DND-41 (cell line): Measurements from ENCODE around the gene GAD1.

Experiments used
- ATAC-seq: fragments of 200-7000 bp; cut with Tn5 transposase; 3 replicates; pipeline ENCODE4 v1.9.1; 2021; ENCODE audit warnings: low read depth; ENCODE audit not compliant: insufficient read depth
- DNase-seq: peaks from one replicate; pipeline ENCODE4 v3.0.0-alpha.2; 2020
- H2AFZ ChIP-seq: 2 replicates; pipeline ENCODE4 v1.6.0; 2012; ENCODE audit warnings: low read depth, low read length
- H3K27ac ChIP-seq: 2 replicates; pipeline ENCODE4 v1.5.1; 2012; ENCODE audit warnings: low read length, inconsistent platforms
- H3K27me3 ChIP-seq: fragments of 200-600 bp; sonication (generic); 2 replicates; pipeline ENCODE4 v1.6.0; 2012; ENCODE audit warnings: low read length, mild to moderate bottlenecking, inconsistent platforms; ENCODE audit not compliant: insufficient read depth, poor library complexity
- H3K36me3 ChIP-seq: 2 replicates; pipeline ENCODE4 v1.5.1; 2012; ENCODE audit warnings: low read length, inconsistent platforms; ENCODE audit not compliant: insufficient read depth
- H3K4me1 ChIP-seq: 2 replicates; pipeline ENCODE4 v1.5.1; 2012; ENCODE audit warnings: mild to moderate bottlenecking, low read length; ENCODE audit not compliant: insufficient read depth
- H3K4me2 ChIP-seq: 2 replicates; pipeline ENCODE4 v1.6.0; 2012; ENCODE audit warnings: mild to moderate bottlenecking, moderate library complexity, low read length, inconsistent platforms; ENCODE audit not compliant: insufficient read depth
- H3K4me3 ChIP-seq, 2 experiments: fragments of 200-600 bp in 1 of 2; shearing (Covaris generic) in 1 of 2; 2 replicates each; pipeline ENCODE4 v1.5.1; 2012 to 2016; ENCODE audit warnings: inconsistent platforms in 2 of 2, low read length in 2 of 2, mild to moderate bottlenecking in 2 of 2, low read depth in 1 of 2, moderate library complexity in 1 of 2
- H3K79me2 ChIP-seq: 2 replicates; pipeline ENCODE4 v1.6.0; 2012; ENCODE audit warnings: low read length, inconsistent platforms; ENCODE audit not compliant: insufficient read depth
- H3K9ac ChIP-seq: 2 replicates; pipeline ENCODE4 v1.6.0; 2012; ENCODE audit warnings: low read depth, mild to moderate bottlenecking, inconsistent platforms, low read length, moderate library complexity
- H3K9me3 ChIP-seq: 2 replicates; pipeline ENCODE4 v1.5.1; 2012; ENCODE audit warnings: low read length, moderate library complexity, mild to moderate bottlenecking, inconsistent platforms; ENCODE audit not compliant: insufficient read depth, severe bottlenecking
- H4K20me1 ChIP-seq: 2 replicates; pipeline ENCODE4 v1.6.0; 2012; ENCODE audit warnings: low read length; ENCODE audit not compliant: insufficient read depth
- EZH2 ChIP-seq: IDR thresholded peaks from 3 replicates; pipeline ENCODE4 v1.6.1; 2012; ENCODE audit warnings: borderline replicate concordance, low read depth, mild to moderate bottlenecking, moderate library complexity, low read length, inconsistent platforms; ENCODE audit not compliant: severe bottlenecking
- TF ChIP-seq, protein P1 (sequence below): IDR thresholded peaks from 2 replicates; pipeline ENCODE4 v1.5.1; 2012; ENCODE audit warnings: borderline replicate concordance, low read length, moderate library complexity, mild to moderate bottlenecking; ENCODE audit not compliant: poor library complexity, severe bottlenecking; ENCODE audit errors: extremely low read depth

GAD1 gene

DNA sequence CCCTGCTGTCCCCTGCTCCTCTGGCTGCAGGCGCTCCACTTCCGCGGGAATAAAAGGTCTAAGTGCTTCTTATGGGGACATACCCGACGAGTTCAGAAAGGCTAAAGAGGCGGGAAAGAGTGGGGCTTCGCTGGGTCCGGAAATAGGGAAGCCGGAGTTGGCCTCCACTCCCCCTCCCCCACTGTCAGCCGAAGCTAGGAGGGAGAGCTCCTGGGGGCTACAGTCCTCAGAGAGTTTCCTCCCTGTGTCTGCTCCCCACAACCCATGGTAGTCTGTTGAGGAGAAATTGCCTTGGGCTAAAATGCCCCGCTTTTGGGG lies 7.2 kb downstream of the GAD1 start:
- H3K4me1 ChIP-seq, result no peaks in the 10 kb centered on the region
- no peak overlapping the region for H3K9ac ChIP-seq
- peaks cover 15% of the 10 kb centered on the region for H3K27me3 ChIP-seq
- no peak overlapping the region for H2AFZ ChIP-seq
- H3K27ac ChIP-seq, result no peak overlapping the region
- DNase-seq (no peak), ATAC-seq (no peak)
- no peak for TF ChIP-seq EZH2
- TF ChIP-seq, protein P1, sequence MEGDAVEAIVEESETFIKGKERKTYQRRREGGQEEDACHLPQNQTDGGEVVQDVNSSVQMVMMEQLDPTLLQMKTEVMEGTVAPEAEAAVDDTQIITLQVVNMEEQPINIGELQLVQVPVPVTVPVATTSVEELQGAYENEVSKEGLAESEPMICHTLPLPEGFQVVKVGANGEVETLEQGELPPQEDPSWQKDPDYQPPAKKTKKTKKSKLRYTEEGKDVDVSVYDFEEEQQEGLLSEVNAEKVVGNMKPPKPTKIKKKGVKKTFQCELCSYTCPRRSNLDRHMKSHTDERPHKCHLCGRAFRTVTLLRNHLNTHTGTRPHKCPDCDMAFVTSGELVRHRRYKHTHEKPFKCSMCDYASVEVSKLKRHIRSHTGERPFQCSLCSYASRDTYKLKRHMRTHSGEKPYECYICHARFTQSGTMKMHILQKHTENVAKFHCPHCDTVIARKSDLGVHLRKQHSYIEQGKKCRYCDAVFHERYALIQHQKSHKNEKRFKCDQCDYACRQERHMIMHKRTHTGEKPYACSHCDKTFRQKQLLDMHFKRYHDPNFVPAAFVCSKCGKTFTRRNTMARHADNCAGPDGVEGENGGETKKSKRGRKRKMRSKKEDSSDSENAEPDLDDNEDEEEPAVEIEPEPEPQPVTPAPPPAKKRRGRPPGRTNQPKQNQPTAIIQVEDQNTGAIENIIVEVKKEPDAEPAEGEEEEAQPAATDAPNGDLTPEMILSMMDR, result no peak
- no peaks in the 10 kb centered on the region for H3K36me3 ChIP-seq
- no peak overlapping the region for H3K4me3 ChIP-seq
- no peaks in the 10 kb centered on the region for H3K79me2 ChIP-seq
- H4K20me1 ChIP-seq, result no peaks in the 10 kb centered on the region; the same call in 1 of the 2 replicates
- H3K4me2 ChIP-seq, result no peak overlapping the region
- H3K9me3 ChIP-seq, result no peaks in the 10 kb centered on the region

DNA sequence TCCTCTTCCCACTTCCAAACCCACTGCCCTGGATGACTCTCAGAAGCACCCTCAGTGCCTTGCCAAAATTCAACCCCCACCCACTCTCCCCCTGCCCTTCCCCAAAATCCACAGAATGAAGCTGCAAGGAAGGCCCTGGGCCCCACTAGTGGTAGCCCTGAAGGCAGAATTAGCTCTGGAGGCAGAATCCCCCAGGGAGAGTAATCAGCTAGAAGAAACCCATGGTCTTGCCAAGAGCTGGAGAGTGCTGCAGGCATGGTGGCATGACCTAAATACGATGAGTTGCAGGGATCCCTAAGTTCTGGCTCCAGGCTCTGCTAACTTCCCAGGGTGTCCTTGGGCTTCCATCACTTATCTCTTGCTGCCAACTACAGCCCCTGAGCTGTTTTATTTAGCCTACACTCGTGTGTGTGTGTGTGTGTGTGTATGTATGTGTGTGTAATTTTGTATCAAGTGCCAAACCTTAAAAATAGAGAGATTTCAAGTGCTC lies 7.9 kb downstream of the GAD1 start:
- H3K9me3 ChIP-seq, result no peaks in the 10 kb centered on the region
- H3K36me3 ChIP-seq, result no peaks in the 10 kb centered on the region
- H2AFZ ChIP-seq, result no peak overlapping the region
- H3K79me2 ChIP-seq, result no peaks in the 10 kb centered on the region
- DNase-seq, result no peak
- H3K27me3 ChIP-seq, result peaks cover 15% of the 10 kb centered on the region
- ATAC-seq, result no peak
- no peaks in the 10 kb centered on the region; the same call in 1 of the 2 replicates for H4K20me1 ChIP-seq
- H3K4me1 ChIP-seq, result no peaks in the 10 kb centered on the region
- H3K27ac ChIP-seq, result no peak overlapping the region
- no peak overlapping the region for H3K4me3 ChIP-seq
- no peak overlapping the region for H3K9ac ChIP-seq
- H3K4me2 ChIP-seq, result no peak overlapping the region
- TF ChIP-seq EZH2, result no peak
- TF ChIP-seq, protein P1, result no peak

DNA sequence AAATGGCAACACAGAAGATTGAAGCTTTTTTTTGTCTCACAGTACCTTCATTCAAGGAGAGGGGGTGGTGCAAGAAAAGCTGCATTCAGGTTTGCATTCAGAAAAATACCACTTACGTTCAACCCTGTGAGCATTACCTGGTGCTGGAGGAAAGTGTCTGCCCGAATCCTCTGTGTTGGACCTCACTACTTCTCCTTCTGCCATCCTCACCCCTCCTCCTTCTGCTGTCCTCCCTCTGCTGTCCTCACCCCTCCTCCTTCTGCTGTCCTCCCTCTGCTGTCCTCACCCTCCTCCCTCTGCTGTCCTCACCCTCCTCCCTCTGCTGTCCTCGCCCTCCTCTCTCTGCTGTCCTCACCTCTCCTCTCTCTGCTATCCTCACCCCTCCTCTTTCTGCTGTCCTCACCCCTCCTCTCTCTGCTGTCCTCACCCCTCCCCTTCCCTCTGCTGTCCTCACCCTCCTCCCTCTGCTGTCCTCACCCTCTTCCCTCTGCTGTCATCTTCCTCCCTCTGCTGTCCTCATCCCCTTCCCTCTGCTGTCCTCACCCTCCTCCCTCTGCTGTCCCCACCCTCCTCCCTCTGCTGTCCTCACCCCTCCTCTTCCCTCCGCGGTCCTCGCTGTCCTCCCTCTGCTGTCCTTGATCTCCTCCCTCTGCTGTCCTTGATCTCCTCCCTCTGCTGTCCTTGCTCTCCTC lies 11.3 kb downstream of the GAD1 start:
- Histone ChIP-seq H4K20me1 (no peaks in the 10 kb centered on the region; the same call in 1 of the 2 replicates), H3K4me2 (no peak overlapping the region), H3K4me1 (no peaks in the 10 kb centered on the region), H3K79me2 (no peaks in the 10 kb centered on the region), H3K9me3 (no peaks in the 10 kb centered on the region), H3K9ac (no peak overlapping the region), H2AFZ (no peak overlapping the region), H3K27ac (no peak overlapping the region), H3K4me3 (no peak overlapping the region), H3K27me3 (peaks cover 15% of the 10 kb centered on the region), H3K36me3 (no peaks in the 10 kb centered on the region)
- TF ChIP-seq, protein P1, result no peak
- TF ChIP-seq EZH2, result no peak
- DNase-seq (no peak), ATAC-seq (no peak)
